ENCODE measurements around the gene FNDC11. TPM values are rescaled to one million over a fixed set of nuclear protein-coding genes. Genes with fewer than 3 reads are reported as not detected.
A peak's percentile ranks its signal among the peaks of the same experiment; 100 is the strongest.

Gene FNDC11
- total RNA-seq, 1 donor from 2014 or later: 0.52 TPM

DNA sequence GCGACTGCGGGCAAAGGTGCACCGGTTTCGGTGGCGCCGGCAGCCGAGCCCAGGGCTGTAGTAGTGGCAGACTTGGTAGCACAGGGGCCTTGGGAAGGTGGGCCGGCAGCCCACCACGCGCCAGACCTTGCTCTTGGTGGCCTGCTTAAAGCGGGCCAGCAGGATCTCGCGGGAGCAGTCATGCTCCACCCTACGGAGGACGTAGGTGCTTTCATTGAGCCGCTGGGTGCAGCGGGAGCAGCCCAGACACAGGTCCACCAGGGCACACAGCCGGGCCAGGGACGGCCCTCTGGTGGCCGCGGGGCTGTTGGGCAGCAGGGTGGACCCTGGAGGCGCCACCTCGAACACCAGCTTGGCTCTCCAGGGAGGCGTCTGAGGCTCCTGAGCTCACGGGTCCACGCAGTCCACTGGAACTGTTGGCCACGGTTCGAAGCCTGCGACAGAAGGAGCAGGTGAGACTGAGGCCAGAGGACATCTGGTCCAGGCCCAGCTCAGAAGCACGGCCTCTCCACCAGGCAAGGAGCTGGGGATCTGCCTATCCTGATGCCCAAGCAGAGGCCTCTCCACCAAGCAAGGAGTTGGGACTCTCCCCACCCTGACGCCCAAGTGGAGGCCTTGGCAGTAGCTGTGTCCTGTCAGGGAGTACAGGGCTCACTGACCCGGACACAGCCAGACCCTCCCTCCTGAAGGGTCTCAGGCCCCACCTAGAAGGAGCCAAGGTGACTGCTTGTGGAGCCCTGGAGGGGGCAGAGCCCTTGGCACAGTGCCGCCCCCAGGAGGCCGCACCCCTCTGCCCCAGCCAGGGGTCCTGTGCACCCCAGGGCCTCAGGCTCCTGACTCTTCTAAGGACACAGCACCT is 19.1 kb downstream of the FNDC11 start:
- Histone ChIP-seq H3K27me3 (ENCODE audit: control insufficient read depth in 3 of 3, insufficient read depth in 3 of 3, low read length in 3 of 3) (peaks cover 14 to 32% (median 21%) of the 10 kb centered on the region in 3 donors), H3K27ac (ENCODE audit: low read depth, low read length) (peak overlapping the region; percentile 30), H3K4me3 (ENCODE audit: low read length in 3 of 3) (peak overlapping the region; percentile 56 to 69 (median 64))

DNA sequence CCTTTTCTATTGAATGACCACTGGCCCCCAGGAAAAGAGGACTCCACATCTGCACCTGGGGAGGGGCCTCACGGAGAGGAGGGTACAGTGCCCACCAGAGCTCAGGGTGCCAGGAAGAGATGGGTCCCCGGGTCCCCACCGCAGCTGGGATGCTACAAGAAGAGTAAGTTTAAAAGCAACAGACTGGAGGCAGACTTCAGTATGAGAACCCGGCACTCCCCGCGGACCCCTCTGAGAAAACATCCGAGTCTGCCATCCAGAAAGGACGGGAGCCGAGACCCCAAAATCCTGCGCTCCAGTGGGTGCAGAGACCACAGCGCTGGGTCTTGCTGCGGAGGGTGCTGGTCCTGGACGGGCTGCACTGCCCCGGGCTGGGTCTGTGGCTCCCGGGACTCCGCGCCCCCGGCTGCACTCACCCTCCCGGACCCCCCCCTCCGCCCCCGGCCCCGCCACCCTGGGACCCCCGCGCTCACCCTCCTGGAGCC is 19.7 kb downstream of the FNDC11 start:
- H3K4me3 ChIP-seq (ENCODE audit: low read length in 3 of 3): peak overlapping the region; percentile 56 to 69 (median 64)
- H3K36me3 ChIP-seq (ENCODE audit: control insufficient read depth in 3 of 3, insufficient read depth in 3 of 3, low read length in 3 of 3): no peaks in the 10 kb centered on the region
- H3K9me3 ChIP-seq (ENCODE audit: control insufficient read depth in 3 of 3, low read length in 3 of 3): no peaks in the 10 kb centered on the region
- H3K4me1 ChIP-seq (ENCODE audit: control insufficient read depth in 3 of 3, insufficient read depth in 3 of 3, low read length in 3 of 3): peaks cover 16 to 27% (median 17%) of the 10 kb centered on the region in 3 donors
- peak overlapping the region; percentile 30 for H3K27ac ChIP-seq (ENCODE audit: low read depth, low read length)
- peaks cover 14 to 34% (median 21%) of the 10 kb centered on the region in 3 donors for H3K27me3 ChIP-seq (ENCODE audit: control insufficient read depth in 3 of 3, insufficient read depth in 3 of 3, low read length in 3 of 3)
- peak overlapping the region; percentile 57 to 75 (median 74) for H3K9ac ChIP-seq (ENCODE audit: low read depth in 1 of 3, low read length in 3 of 3)

More for the DNA sequence above, 19.1 kb downstream of the FNDC11 start:
- Histone ChIP-seq H3K4me1 (ENCODE audit: control insufficient read depth in 3 of 3, insufficient read depth in 3 of 3, low read length in 3 of 3) (peaks cover 16 to 32% (median 17%) of the 10 kb centered on the region in 3 donors), H3K9ac (ENCODE audit: low read depth in 1 of 3, low read length in 3 of 3) (peak overlapping the region; percentile 57 to 75 (median 74)), H3K36me3 (ENCODE audit: control insufficient read depth in 3 of 3, insufficient read depth in 3 of 3, low read length in 3 of 3) (no peaks in the 10 kb centered on the region), H3K9me3 (ENCODE audit: control insufficient read depth in 3 of 3, low read length in 3 of 3) (no peaks in the 10 kb centered on the region)

DNA sequence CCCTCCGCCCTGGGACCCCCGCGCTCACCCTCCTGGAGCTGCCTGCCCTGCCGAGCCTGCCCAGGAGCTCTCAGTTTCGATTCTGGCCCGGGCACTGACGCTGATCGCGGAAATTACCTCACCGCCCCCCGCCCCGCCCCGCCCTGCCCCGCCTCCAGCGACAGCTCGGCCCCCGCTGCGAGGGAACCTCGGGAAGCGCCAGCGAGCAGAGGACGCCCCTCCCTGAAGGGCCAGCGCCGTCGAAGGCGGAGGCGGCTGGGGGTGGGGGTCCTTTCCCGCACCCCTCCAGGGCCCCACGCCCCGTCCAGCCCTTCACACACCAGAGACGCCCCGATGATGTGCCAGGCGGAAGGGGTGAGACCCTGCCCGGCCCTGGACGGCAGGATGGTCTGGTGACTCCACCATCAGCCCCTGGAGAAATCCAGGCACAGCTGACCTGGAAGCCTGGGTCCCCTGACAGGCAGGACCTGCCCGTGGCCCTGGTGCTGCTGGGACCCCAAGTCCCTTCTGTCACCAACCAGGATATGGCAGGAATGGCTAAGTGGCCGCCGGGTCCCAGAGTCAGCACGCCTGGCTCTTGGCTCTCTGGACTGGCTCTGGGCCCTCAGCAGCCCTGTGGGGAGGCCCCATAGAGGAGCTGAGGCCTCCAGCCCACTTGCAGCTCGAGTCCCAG is 20.3 kb downstream of the FNDC11 start, which contains the start of gene HELZ2:
TSS of gene HELZ2 (minus strand) at position 84 of the 673 bp plus-strand sequence. CDS start 1,854 bp downstream, outside the sequence.
- Histone ChIP-seq H3K4me3 (ENCODE audit: low read length in 3 of 3) (peak within 1 kb of the TSS; percentile 56 to 69 (median 64)), H3K36me3 (ENCODE audit: control insufficient read depth in 3 of 3, insufficient read depth in 3 of 3, low read length in 3 of 3) (no peaks in the 10 kb centered on the region), H3K4me1 (ENCODE audit: control insufficient read depth in 3 of 3, insufficient read depth in 3 of 3, low read length in 3 of 3) (peaks cover 16 to 22% (median 17%) of the 10 kb centered on the region in 3 donors), H3K9me3 (ENCODE audit: control insufficient read depth in 3 of 3, low read length in 3 of 3) (no peaks in the 10 kb centered on the region), H3K9ac (ENCODE audit: low read depth in 1 of 3, low read length in 3 of 3) (peak within 1 kb of the TSS; percentile 57 to 75 (median 74)), H3K27ac (ENCODE audit: low read depth, low read length) (peak within 1 kb of the TSS; percentile 30), H3K27me3 (ENCODE audit: control insufficient read depth in 3 of 3, insufficient read depth in 3 of 3, low read length in 3 of 3) (peaks cover 17 to 40% (median 19%) of the 10 kb centered on the region in 3 donors)

DNA sequence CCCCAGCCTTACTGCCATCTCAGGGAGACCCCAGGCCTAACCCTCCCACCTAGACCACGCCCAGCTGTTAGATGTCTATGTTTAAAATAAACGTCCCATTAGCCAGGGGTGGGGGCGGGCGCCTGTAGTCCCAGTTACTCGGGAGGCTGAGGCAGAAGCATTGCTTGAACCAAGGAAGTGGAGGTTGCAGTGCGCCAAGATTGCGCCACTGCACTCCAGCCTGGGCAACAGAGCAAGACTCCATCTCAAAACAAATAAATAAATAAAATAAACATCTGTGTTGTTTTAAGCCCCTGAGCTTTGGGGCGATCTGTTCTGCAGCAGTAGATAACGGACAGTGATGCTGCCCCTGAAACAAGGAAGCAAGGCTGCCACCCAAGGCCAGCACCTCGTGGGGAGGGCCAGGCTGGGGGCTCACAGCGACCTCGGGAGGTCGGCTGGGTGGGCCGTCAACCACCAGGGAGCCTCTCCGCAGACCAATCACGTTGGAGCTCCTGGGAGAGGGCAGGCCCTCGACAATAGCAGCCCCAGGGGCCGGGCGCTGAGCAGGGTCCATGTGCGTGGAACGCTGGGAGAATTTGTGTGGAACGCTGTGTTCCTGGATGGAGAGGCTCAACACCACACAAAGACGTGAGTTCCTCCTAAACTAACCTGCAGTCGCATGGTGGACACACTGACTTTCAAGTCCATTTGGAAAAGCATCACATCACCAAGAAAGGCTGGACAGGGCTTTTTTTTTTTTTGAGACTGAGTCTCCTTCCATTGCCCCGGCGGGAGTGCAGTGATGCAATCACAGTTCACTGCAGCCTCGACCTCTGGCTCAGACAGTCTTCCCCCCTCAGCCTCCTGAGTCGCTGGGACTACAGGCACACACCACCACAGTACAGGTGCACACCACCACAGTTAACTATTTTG is 21.1 kb downstream of the FNDC11 start:
- Histone ChIP-seq H3K4me1 (ENCODE audit: control insufficient read depth in 3 of 3, insufficient read depth in 3 of 3, low read length in 3 of 3) (peaks cover 16 to 22% (median 17%) of the 10 kb centered on the region in 3 donors), H3K4me3 (ENCODE audit: low read length in 3 of 3) (no peak overlapping the region), H3K36me3 (ENCODE audit: control insufficient read depth in 3 of 3, insufficient read depth in 3 of 3, low read length in 3 of 3) (no peaks in the 10 kb centered on the region), H3K9ac (ENCODE audit: low read depth in 1 of 3, low read length in 3 of 3) (peak overlapping the region in 1 of 3 donors; percentile 53), H3K9me3 (ENCODE audit: control insufficient read depth in 3 of 3, low read length in 3 of 3) (no peaks in the 10 kb centered on the region), H3K27ac (ENCODE audit: low read depth, low read length) (no peak overlapping the region), H3K27me3 (ENCODE audit: control insufficient read depth in 3 of 3, insufficient read depth in 3 of 3, low read length in 3 of 3) (peaks cover 12 to 41% (median 20%) of the 10 kb centered on the region in 3 donors)

DNA sequence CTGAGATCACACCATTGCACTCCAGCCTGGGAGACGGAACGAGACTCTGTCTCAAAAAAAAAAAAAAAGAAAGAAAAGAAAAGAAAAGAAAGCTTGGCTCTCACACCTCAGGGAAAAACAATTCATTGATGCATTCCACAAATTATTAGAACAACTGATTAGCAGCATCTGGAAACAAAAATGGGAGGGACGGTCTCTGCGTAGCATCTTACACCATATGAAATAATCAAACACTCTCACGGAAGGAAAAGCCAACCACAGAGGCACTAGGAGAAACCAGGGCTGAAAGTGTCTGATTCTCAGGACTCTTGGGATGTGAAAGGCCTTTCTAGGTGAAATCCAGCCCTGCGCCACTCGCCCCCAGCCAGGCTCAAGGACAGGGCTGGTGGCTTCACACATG is 22.4 kb downstream of the FNDC11 start:
- Histone ChIP-seq H3K27me3 (ENCODE audit: control insufficient read depth in 3 of 3, insufficient read depth in 3 of 3, low read length in 3 of 3) (peaks cover 9 to 41% (median 20%) of the 10 kb centered on the region in 3 donors), H3K36me3 (ENCODE audit: control insufficient read depth in 3 of 3, insufficient read depth in 3 of 3, low read length in 3 of 3) (no peaks in the 10 kb centered on the region), H3K4me1 (ENCODE audit: control insufficient read depth in 3 of 3, insufficient read depth in 3 of 3, low read length in 3 of 3) (peaks cover 16 to 22% (median 17%) of the 10 kb centered on the region in 3 donors), H3K9ac (ENCODE audit: low read depth in 1 of 3, low read length in 3 of 3) (no peak overlapping the region), H3K27ac (ENCODE audit: low read depth, low read length) (no peak overlapping the region), H3K9me3 (ENCODE audit: control insufficient read depth in 3 of 3, low read length in 3 of 3) (no peaks in the 10 kb centered on the region), H3K4me3 (ENCODE audit: low read length in 3 of 3) (no peak overlapping the region)

DNA sequence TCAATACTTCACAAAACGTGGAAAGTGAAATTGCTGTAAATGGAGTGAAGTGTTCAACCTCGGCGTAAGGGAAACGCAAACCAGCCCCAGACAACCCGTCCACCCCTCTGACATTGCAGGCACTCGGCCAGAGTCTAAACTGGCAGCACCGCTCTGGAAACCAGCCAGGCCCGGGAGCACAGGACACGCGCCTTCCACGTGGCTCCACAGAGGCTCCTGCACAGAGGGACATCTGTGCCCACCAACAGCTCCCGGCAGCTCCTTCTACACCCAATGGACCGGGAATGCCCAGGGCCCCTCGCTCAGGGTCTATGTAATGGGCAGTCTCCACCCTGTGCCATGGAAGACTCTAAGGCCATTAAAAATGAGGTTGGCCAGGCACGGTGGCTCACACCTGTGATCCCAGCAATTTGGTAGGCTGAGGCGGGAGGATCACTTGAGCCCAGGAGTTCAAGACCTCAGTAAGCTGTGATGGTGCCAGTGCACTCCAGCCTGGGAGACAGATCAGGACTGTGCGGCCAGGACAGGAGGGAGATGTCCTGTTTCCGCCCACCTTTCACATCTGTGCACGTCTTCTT is 23.4 kb downstream of the FNDC11 start:
- no peak overlapping the region for H3K27ac ChIP-seq (ENCODE audit: low read depth, low read length)
- H3K36me3 ChIP-seq (ENCODE audit: control insufficient read depth in 3 of 3, insufficient read depth in 3 of 3, low read length in 3 of 3): no peaks in the 10 kb centered on the region
- peaks cover 9 to 34% (median 20%) of the 10 kb centered on the region in 3 donors for H3K27me3 ChIP-seq (ENCODE audit: control insufficient read depth in 3 of 3, insufficient read depth in 3 of 3, low read length in 3 of 3)
- peaks cover 16 to 22% (median 17%) of the 10 kb centered on the region in 3 donors for H3K4me1 ChIP-seq (ENCODE audit: control insufficient read depth in 3 of 3, insufficient read depth in 3 of 3, low read length in 3 of 3)
- H3K9me3 ChIP-seq (ENCODE audit: control insufficient read depth in 3 of 3, low read length in 3 of 3): no peaks in the 10 kb centered on the region
- H3K4me3 ChIP-seq (ENCODE audit: low read length in 3 of 3): peak overlapping the region in 1 of 3 donors; percentile 22
- H3K9ac ChIP-seq (ENCODE audit: low read depth in 1 of 3, low read length in 3 of 3): peak overlapping the region in 1 of 3 donors; percentile 25

DNA sequence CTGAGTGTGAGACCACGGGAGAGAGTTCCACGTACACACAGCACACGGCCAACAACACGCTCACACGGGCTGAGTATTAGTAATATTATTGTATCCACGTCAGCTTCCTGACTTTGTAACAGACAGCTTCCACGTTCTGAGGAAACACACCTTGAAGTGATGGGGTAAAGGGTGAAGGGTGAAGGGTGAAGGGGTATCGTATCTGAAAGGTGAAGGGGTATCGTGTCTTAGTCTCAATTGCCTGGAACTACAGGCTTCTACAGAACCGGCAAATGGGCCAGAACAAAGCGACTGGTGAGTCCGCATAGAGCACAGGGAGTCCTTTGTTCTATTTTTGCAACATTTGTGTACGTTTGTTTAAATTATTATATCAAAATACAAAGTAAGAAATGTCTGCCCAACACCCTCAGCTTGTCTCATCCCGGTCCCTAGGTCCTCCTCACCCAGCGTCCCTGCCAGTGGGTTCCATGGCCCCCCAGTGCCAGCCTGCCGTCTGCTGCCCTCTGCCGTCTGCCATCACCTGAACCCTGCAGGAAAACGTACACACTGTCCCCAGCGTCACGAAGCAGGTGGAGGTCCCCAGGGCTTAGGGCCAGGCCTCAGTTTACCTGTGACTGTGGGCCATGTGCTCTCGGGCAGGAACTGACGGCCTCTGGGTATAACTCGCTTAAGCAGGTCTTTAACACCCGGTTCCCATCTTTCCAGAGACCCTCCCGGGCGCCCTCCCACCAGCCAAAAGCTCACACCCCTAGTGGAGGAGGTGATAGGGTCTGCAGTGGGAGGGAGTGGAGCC is 24.5 kb downstream of the FNDC11 start:
- H3K9ac ChIP-seq (ENCODE audit: low read depth in 1 of 3, low read length in 3 of 3): no peak overlapping the region
- peaks cover 2 to 24% (median 14%) of the 10 kb centered on the region in 3 donors for H3K27me3 ChIP-seq (ENCODE audit: control insufficient read depth in 3 of 3, insufficient read depth in 3 of 3, low read length in 3 of 3)
- no peak overlapping the region for H3K27ac ChIP-seq (ENCODE audit: low read depth, low read length)
- no peak overlapping the region for H3K4me3 ChIP-seq (ENCODE audit: low read length in 3 of 3)
- no peaks in the 10 kb centered on the region for H3K36me3 ChIP-seq (ENCODE audit: control insufficient read depth in 3 of 3, insufficient read depth in 3 of 3, low read length in 3 of 3)
- no peaks in the 10 kb centered on the region for H3K9me3 ChIP-seq (ENCODE audit: control insufficient read depth in 3 of 3, low read length in 3 of 3)
- peaks cover 10 to 15% (median 10%) of the 10 kb centered on the region in 3 donors for H3K4me1 ChIP-seq (ENCODE audit: control insufficient read depth in 3 of 3, insufficient read depth in 3 of 3, low read length in 3 of 3)

DNA sequence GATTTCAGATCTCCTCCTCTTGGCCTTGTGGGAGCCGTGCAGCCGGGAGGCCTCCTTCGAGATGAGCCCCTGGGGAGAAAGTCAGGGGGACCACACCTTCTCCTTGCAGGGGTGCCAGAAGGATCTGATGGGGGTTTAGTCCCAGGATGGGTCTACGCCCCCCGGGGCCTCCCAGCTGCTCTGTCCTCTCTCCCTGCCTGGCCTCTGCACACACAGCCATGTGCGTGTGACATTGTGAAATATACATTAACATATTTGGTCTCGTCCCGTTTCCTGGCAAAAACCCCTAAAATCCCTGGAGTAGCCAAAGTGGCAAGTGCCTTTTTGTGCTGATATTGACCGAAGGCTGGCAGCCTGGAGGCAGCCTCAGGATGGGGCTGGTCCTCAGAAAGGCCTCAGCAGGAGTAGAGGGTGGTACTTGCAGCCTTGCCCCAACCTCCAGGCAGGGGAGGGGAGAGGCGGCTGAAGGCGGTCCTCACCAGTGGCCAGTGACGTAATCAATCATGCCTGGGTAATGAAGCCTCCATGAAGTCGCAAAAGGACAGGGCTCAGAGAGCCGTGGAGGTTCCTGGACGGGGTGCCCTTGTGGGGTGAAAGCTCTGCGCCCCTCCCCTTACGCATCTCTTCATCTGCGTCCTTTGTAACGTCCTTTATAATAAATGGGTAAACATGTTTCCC is 25.2 kb downstream of the FNDC11 start:
- Histone ChIP-seq H3K9me3 (ENCODE audit: control insufficient read depth in 3 of 3, low read length in 3 of 3) (no peaks in the 10 kb centered on the region), H3K36me3 (ENCODE audit: control insufficient read depth in 3 of 3, insufficient read depth in 3 of 3, low read length in 3 of 3) (no peaks in the 10 kb centered on the region), H3K27ac (ENCODE audit: low read depth, low read length) (no peak overlapping the region), H3K27me3 (ENCODE audit: control insufficient read depth in 3 of 3, insufficient read depth in 3 of 3, low read length in 3 of 3) (peaks cover 0 to 20% (median 14%) of the 10 kb centered on the region in 3 donors), H3K9ac (ENCODE audit: low read depth in 1 of 3, low read length in 3 of 3) (no peak overlapping the region), H3K4me3 (ENCODE audit: low read length in 3 of 3) (no peak overlapping the region), H3K4me1 (ENCODE audit: control insufficient read depth in 3 of 3, insufficient read depth in 3 of 3, low read length in 3 of 3) (peaks cover 5 to 11% (median 8%) of the 10 kb centered on the region in 3 donors)
